Medulla oblongata (tissue), 1 donor: ENCODE results near the gene PDF.
"Not testable (repeated sequence)": the region's sequence is repeated elsewhere in the genome, so short reads cannot be mapped to it uniquely, and the experiment has no call there.

Experiments used
- DNase-seq: peaks from one replicate; pipeline ENCODE4 v3.0.0-alpha.2; 2015; ENCODE audit errors: extremely low spot score

PDF gene

GRCh38 chr16:69330286-69331109 is at the start of gene PDF:
PDF (minus strand) TSS chr16:69330588; CDS start chr16:69330570, 18 bp downstream.
- DNase-seq, result peak; percentile 95

- no peak for DNase-seq
These were observed 48.4 kb upstream of the PDF start for GRCh38 chr16:69378760-69379159.

GRCh38 chr16:69378036-69378435 is 47.6 kb upstream of the PDF start:
- no peak for DNase-seq

GRCh38 chr16:69376393-69377059 is 46.1 kb upstream of the PDF start:
- DNase-seq, result no peak

- no peak for DNase-seq
These were observed 42.6 kb upstream of the PDF start for GRCh38 chr16:69373019-69373418.

GRCh38 chr16:69371564-69371963 is 41.2 kb upstream of the PDF start:
- DNase-seq, result no peak

GRCh38 chr16:69368866-69369265 is 38.5 kb upstream of the PDF start:
- DNase-seq, result no peak

- no peak for DNase-seq
These were observed 37.6 kb upstream of the PDF start for GRCh38 chr16:69367980-69368379.

GRCh38 chr16:69366431-69366830 is 36.0 kb upstream of the PDF start:
- no peak for DNase-seq

- no peak for DNase-seq
These were observed 35.5 kb upstream of the PDF start for GRCh38 chr16:69365901-69366300.

- DNase-seq, result no peak
These were observed 33.7 kb upstream of the PDF start for GRCh38 chr16:69364088-69364487.

- DNase-seq, result no peak
These were observed 32.9 kb upstream of the PDF start for GRCh38 chr16:69363281-69363717.

GRCh38 chr16:69360070-69360469 is 29.7 kb upstream of the PDF start:
- not testable (repeated sequence) for DNase-seq

GRCh38 chr16:69351309-69352027 is 21.1 kb upstream of the PDF start, which contains the start of gene TMED6:
TMED6 (minus strand) TSS chr16:69351786; CDS start chr16:69351753, 33 bp downstream.
- DNase-seq, result no peak

- no peak for DNase-seq
These were observed 20.2 kb upstream of the PDF start for GRCh38 chr16:69350536-69351133.

GRCh38 chr16:69349536-69349935 is 19.1 kb upstream of the PDF start:
- DNase-seq, result no peak

GRCh38 chr16:69348222-69348621 is 17.8 kb upstream of the PDF start:
- DNase-seq, result no peak

GRCh38 chr16:69346683-69347082 is 16.3 kb upstream of the PDF start:
- DNase-seq, result no peak

- DNase-seq, result no peak
These were observed 15.5 kb upstream of the PDF start for GRCh38 chr16:69345923-69346322.

GRCh38 chr16:69344171-69344570 is 13.8 kb upstream of the PDF start:
- no peak for DNase-seq

GRCh38 chr16:69340095-69340644 is 9.8 kb upstream of the PDF start:
- no peak for DNase-seq
